A549 treated with DMSO at 1 μM for 4 hours (cell line): ENCODE results near the gene APH1A. TPM values are rescaled to one million over a fixed set of nuclear protein-coding genes. Genes with fewer than 3 reads are reported as not detected.

Source experiments
- total RNA-seq: library from RNA; stranded (reverse); fragments of 200-300 nt; extraction: Qiagen RNA extraction; gene quantifications from 5 replicates; pipeline ENCODE4 v1.2.3, GENCODE V29; 2022; ENCODE audit warnings: low read depth

APH1A gene
- 129 to 138 TPM (median 132 TPM) in 5 replicates for total RNA-seq

DNA sequence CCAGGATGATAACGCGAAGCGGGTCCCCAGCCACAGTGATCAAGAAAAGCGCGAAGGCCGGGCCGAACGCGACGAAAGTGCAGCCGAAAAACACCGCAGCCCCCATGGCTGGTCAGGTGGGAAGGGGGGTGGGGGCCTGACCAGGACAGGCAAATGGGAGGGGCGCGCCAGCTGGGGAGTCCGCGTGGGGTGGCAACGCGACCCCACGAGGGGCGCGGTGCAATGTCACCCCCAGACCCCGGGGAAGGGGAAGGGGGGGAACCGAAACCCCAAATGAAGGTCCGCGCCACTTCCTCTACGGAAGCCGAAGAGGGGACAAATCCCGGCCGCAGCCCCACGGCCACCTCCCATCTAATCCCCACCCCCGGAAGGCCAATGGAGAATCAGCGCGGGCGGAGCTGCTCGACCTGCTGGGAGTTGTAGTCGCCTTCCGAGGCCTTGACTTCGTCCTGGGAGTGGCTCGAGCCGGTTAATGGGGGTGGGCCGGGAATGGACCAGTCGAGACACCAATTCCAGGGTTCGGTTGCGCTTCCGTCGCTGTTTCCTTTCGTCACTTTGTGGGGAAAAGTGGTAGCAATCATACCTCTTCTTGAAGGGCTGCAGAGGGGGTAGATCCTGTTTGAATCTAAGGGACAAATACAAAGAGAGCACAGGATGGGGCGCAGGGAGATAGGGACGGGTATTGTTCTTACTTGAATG, at the start of gene APH1A:
TSS of gene APH1A (minus strand) at position 312 of the 699 bp plus-strand sequence. CDS start at position 106, 206 bp downstream.

DNA sequence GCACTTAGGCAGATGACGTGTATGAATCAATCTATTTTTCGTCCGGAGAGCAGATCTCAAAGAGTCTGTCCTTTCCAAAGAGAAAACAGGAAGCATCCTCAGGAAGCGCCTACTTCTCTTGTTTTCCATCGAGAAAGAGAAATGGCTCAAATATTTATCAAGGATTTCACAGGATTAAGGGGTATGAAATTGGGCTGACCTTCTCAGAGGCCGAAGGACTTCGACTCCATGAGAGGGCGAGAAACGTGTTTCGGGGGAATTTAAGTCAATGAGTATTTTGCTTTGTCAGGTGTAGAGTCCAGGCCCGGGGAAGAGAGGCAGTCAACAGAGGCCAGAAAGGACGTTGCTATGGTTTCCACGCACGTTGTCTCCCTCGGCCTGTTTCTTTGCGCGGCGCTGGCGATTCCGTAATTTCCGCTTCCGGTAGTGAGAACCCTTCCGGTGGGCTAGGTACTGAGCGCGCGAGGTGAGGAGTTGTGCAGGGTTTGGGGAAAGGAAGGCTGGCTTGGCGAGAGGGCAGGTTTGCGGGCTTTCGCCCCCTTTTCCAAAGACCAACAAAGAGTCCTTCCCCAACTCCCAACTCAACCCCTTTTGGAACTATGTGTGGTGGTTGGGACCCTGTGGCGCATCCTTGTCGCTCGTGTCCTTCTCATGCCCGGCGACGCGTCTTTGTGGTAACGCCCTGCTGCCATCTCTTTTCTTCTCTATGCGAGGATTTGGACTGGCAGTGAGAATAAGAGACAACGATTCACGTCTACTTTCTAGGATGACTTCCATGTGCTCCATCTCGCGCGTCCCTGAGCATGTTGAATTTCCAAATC, 24.8 kb upstream of the APH1A start, which contains the start of gene MRPS21:
TSS of gene MRPS21 (plus strand) at position 429 of the 821 bp plus-strand sequence. CDS start 506 bp downstream, outside the sequence.

GRCh38 chr1:150281758-150282557, 13.1 kb upstream of the APH1A start, which contains the start of gene CIART:
TSS of gene CIART (plus strand) at chr1:150282554. CDS start at chr1:150283268, 714 bp downstream.

DNA sequence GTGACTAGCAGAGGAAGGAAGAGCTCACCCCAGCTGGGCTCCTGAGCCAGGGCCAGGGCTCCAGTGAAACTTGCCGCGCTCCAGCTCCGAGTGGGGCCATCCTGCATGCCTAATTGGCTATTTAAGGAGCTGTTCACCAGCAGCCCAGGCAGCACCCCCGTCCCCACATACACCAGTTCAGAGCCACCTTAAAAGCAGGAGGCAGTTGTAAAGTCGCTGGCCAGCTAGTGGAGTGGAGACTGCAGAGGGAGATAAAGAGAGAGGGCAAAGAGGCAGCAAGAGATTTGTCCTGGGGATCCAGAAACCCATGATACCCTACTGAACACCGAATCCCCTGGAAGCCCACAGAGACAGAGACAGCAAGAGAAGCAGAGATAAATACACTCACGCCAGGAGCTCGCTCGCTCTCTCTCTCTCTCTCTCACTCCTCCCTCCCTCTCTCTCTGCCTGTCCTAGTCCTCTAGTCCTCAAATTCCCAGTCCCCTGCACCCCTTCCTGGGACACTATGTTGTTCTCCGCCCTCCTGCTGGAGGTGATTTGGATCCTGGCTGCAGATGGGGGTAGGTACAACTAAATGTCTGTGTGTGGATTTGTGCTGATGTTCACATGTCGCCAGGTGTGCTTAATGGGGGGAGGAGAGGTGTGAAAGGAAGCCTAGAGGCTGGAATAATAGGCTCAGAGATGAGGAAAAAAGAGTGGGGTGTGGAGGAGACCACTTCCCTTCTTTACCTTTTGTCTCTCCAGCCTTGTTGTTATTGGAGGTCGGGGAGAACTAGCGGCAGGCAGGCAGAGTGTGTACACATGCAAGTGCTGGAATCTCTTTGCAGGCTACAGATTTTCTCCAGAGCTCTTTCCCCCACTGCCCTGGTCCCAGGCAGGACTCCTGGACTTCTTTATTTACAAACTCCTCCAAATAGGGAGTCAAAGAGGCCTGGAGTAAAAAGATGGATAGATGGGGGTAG, 10.9 kb downstream of the APH1A start, which contains the start of gene CA14:
TSS of gene CA14 (plus strand) at position 151 of the 962 bp plus-strand sequence. CDS start at position 506, 355 bp downstream.

GRCh38 chr1:150235852-150236613, 32.8 kb downstream of the APH1A start, which contains the start of gene ANP32E:
TSS of gene ANP32E (minus strand) at chr1:150236112. CDS start at chr1:150235786, 326 bp downstream.

Other genes starting within 250 kb of the APH1A start
- 13.7 to 18.7 TPM (median 17.0 TPM) in 5 replicates for gene VPS45, start 201.2 kb downstream of the APH1A start, total RNA-seq
- 8.8 to 10.2 TPM (median 9.8 TPM) in 5 replicates for gene PLEKHO1, start 119.1 kb downstream of the APH1A start, total RNA-seq
- 41.5 to 53.7 TPM (median 50.5 TPM) in 5 replicates for gene ANP32E, start 32.9 kb downstream of the APH1A start, total RNA-seq
- not detected in 5 replicates for gene CA14, start 11.2 kb downstream of the APH1A start, total RNA-seq
- 0.18 to 0.44 TPM (median 0.25 TPM) in 4 of 5 replicates, not detected in the other for gene C1orf54, start 3.8 kb upstream of the APH1A start, total RNA-seq
- gene CIART, start 13.5 kb upstream of the APH1A start, total RNA-seq, result 0.30 to 0.55 TPM (median 0.53 TPM) in 5 replicates
- 79.5 to 91.7 TPM (median 80.4 TPM) in 5 replicates for gene MRPS21, start 24.8 kb upstream of the APH1A start, total RNA-seq
- gene PRPF3, start 52.5 kb upstream of the APH1A start, total RNA-seq, result 50.2 to 63.2 TPM (median 58.2 TPM) in 5 replicates
- 14.1 to 17.5 TPM (median 16.5 TPM) in 5 replicates for gene RPRD2, start 95.1 kb upstream of the APH1A start, total RNA-seq
- gene TARS2, start 218.4 kb upstream of the APH1A start, total RNA-seq, result 20.7 to 24.4 TPM (median 22.6 TPM) in 5 replicates
- gene ECM1, start 239.1 kb upstream of the APH1A start, total RNA-seq, result 2.1 to 2.7 TPM (median 2.3 TPM) in 5 replicates
- gene FALEC, start 246.7 kb upstream of the APH1A start, total RNA-seq, result 0.17 to 0.33 TPM in 2 of 5 replicates, not detected in the others